GM21723 (cell line): ENCODE data around the gene THSD7A.

Experiments
- ATAC-seq: cut with Tn5 transposase; IDR thresholded peaks from one replicate; pipeline ENCODE4 v1.9.1; 2021; ENCODE audit warnings: mild to moderate bottlenecking, moderate library complexity; ENCODE audit not compliant: unreplicated experiment

THSD7A gene

GRCh38 chr7:11592699-11593098, 239.3 kb downstream of the THSD7A start:
- no peak for ATAC-seq

- no peak for ATAC-seq
These were observed 240.1 kb downstream of the THSD7A start for GRCh38 chr7:11591943-11592342.

- no peak for ATAC-seq
These were observed 240.9 kb downstream of the THSD7A start for GRCh38 chr7:11591055-11591633.

- ATAC-seq = no peak
These were observed 242.7 kb downstream of the THSD7A start for GRCh38 chr7:11589251-11589650.

GRCh38 chr7:11587814-11588213, 244.2 kb downstream of the THSD7A start:
- no peak for ATAC-seq

GRCh38 chr7:11587048-11587447, 244.9 kb downstream of the THSD7A start:
- ATAC-seq = no peak

GRCh38 chr7:11584406-11585031, 247.5 kb downstream of the THSD7A start:
- ATAC-seq = no peak

GRCh38 chr7:11579141-11579540, 252.9 kb downstream of the THSD7A start:
- ATAC-seq = no peak

GRCh38 chr7:11576310-11576709, 255.7 kb downstream of the THSD7A start:
- no peak for ATAC-seq

GRCh38 chr7:11573128-11573750, 258.8 kb downstream of the THSD7A start:
- ATAC-seq = no peak

GRCh38 chr7:11570922-11571550, 261.0 kb downstream of the THSD7A start:
- ATAC-seq = no peak

- ATAC-seq = no peak
These were observed 261.8 kb downstream of the THSD7A start for GRCh38 chr7:11570205-11570604.

GRCh38 chr7:11567571-11567970, 264.4 kb downstream of the THSD7A start:
- no peak for ATAC-seq

- peak; percentile 92 for ATAC-seq
These were observed 274.4 kb downstream of the THSD7A start for GRCh38 chr7:11557627-11558026.

- ATAC-seq = no peak
These were observed 279.2 kb downstream of the THSD7A start for GRCh38 chr7:11552676-11553296.

- no peak for ATAC-seq
These were observed 280.5 kb downstream of the THSD7A start for GRCh38 chr7:11551470-11551869.

- ATAC-seq = no peak
These were observed 283.5 kb downstream of the THSD7A start for GRCh38 chr7:11548532-11548931.

GRCh38 chr7:11541330-11541729, 290.7 kb downstream of the THSD7A start:
- ATAC-seq = no peak

GRCh38 chr7:11540271-11540761, 291.7 kb downstream of the THSD7A start:
- no peak for ATAC-seq

GRCh38 chr7:11539853-11540252, 292.1 kb downstream of the THSD7A start:
- ATAC-seq = no peak

GRCh38 chr7:11538751-11539299, 293.2 kb downstream of the THSD7A start:
- no peak for ATAC-seq
